Stimulated activated CD8-positive, alpha-beta memory T cell treated with anti-CD3 and anti-CD28 coated beads, Interleukin-7, amount 100 ng/mL, for 48 hours (primary cell): ENCODE data around the gene CDK14.
"Not testable (repeated sequence)": the region's sequence is repeated elsewhere in the genome, so short reads cannot be mapped to it uniquely, and the experiment has no call there.

Source experiments
- DNase-seq, 2 donors: peaks; one replicate each; pipeline ENCODE4 v3.0.0-alpha.2; 2020; ENCODE audit warnings: low read depth in 1 of 2; ENCODE audit errors: extremely low read depth in 1 of 2

The CDK14 gene

GRCh38 chr7:90713628-90714027 lies 117.5 kb downstream of the CDK14 start:
- DNase-seq, result no peak

GRCh38 chr7:90715067-90715466 lies 118.9 kb downstream of the CDK14 start:
- DNase-seq, result no peak

- no peak for DNase-seq
Measured at GRCh38 chr7:90717296-90718060, 121.4 kb downstream of the CDK14 start.

DNA sequence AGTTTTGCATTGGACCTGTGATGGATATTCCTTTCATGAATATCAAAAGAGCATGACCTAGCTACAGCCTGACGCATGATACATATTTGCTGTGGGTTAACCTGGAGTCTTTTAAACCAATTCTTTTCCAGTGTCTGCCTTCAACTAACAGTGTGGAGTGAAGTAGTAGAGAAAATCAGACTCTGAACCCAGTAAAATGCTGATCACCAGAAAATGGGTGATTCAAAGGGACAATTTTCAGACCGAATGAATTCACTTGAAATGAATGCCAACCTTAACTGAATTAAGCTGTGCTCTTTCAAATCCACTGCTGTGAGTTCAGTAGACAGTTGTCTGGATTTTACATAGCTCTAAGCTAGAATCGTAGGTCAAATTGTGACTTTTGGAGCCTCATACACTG lies 123.0 kb downstream of the CDK14 start:
- DNase-seq, result no peak

DNA sequence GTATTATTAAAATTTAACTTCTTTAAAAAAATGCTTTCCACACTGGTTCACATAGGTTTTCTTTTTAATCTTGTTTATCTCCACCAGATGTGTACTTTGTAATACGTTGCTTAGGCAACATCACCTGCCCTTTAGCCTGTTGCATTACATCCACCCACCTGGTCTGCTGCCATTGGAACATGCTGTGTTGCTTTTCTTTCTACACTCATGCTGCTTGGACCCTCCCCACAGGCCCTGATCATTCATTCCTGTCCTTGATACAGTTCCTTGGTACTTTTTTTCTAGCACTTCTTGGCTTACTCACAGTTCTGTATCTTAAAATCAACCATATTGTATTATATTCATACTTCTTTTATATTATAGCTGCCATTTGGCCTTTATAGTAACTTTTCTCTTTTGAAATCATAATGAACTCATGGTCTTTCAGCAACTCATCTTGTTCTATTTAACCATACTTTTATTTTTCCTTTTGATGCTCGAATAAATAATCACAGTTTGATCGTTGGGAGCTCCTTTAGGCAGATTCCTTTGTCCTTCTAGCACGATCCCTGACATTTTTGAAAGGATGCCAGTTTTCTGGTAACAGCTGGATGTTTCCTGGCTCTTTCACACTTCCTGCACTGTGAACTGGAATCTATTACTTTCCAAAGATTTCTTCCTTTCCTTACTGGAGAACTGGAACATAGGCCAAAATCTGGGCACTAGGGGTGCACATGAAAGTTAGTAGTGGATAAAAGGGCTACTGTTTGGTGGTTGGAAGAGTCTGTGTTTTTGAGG lies 125.1 kb downstream of the CDK14 start:
- no peak for DNase-seq

DNA sequence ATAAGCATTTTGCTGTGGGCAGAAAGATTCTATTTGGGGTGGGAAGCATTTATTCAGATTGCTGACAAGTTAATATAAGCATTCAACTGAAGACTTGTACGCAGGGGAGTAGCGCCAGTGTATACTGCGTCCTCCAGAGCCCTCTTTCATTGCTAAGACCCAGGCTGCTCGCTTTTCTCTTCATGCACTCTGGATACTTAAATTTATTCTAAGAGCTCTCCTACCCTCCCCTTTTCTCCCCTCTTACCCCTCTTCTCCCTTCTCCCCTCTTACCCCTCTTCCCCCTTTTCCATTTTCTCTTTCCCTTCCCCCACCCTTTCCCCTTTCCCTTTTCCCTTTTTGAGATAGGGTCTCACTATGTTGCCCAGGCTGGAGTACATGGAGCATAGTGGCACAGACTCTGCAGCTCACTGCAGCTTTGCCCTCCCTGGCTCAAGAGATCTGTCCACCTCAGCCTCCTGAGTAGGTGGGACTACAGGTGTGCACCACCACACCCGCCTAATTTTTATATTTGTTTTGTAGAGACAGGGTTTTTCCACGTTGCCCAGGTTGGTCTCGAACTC lies 125.8 kb downstream of the CDK14 start:
- DNase-seq, result no peak

- DNase-seq, result no peak
Measured at GRCh38 chr7:90723233-90723632, 127.1 kb downstream of the CDK14 start.

- no peak for DNase-seq
Measured at GRCh38 chr7:90723866-90724265, 127.7 kb downstream of the CDK14 start.

DNA sequence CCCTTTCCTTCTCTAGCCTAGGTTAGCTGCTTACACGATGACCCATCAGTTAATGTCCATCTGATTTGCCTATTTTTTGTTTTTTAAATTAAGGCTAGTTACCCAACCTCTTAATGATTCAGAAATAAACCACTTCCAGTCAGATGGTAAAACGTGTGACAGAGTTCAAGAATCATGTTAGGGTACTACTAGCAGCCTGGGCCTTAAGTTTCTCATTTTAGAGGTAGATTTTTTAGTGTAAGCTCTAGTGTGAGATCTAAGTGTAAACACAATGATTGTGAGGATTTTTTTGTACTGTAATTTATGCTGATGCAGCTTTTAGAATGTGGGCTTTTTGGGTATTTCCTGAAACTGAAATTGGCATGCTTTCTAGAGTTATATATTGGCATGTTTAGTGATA lies 130.0 kb downstream of the CDK14 start:
- DNase-seq, result no peak

- DNase-seq, result no peak
Measured at GRCh38 chr7:90726623-90727022, 130.5 kb downstream of the CDK14 start.

- no peak for DNase-seq
Measured at GRCh38 chr7:90727412-90727811, 131.3 kb downstream of the CDK14 start.

DNA sequence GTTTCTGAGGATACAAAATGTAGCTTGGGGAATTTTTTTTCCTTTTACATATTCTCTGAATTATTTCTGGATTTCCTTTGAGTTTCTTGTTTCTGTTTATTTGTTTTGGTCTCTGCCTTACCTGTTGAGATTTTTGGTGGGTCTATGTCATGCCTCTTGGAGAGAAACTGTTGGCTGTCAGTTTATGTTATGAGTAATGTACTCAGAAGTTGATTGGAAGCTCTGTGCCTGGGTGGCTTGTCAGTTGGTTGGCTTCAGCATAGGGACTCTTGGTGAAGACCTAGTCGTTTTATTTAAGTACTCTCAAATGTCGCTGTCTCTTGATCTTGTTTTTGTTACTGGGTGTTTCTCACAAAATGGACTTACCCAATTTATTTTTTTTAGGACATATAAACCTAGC lies 132.4 kb downstream of the CDK14 start:
- no peak for DNase-seq

DNA sequence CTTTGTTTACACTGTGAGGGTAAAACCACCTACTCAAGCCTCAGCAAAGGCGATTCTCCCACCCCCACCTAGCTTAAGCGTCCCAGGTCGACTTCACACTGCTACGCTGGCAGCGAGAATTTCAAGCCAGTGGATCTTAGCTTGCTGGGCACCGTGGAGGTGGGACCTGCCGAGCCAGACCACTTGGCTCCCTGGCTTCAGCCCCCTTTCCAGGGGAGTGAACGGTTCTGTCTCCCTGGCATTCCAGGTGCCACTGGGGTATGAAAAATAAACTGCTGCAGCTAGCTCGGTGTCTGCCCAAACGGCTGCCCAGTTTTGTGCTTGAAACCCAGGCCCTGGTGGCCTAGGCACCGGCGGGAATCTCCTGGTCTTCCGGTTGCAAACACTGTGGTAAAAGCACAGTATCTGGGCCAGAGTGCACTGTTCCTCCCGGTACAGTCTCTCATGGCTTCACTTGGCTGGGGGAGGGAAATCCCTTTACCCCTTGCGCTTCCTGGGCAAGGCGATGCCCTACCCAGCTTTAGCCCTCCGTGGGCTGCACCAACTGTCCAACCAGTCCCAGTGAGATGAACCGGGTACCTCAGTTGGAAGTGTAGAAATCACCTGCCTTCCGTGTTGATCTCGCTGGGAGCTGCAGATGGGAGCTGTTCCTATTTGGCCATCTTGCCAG lies 139.6 kb downstream of the CDK14 start:
- not testable (repeated sequence) for DNase-seq

DNA sequence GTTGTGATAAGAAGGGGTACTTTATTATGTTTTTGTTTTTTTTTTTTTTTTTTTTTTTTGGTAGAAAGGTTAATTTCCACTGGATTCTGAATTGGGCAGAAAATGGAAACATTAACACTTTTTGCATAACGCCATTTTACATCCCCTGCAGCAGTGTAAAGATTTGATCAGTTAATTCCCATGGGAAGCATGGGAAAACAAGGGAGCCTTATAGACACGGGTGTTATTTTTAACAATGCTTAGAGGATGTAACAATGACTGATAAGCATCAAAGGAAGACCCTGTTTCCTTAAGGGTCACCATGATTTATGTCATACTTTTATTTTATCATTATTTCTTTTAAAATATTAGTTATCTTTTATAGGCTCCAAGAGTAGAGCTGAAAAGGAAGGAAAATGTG lies 140.2 kb downstream of the CDK14 start:
- no peak for DNase-seq

GRCh38 chr7:90736968-90737939 lies 141.1 kb downstream of the CDK14 start:
- DNase-seq, result no peak

DNA sequence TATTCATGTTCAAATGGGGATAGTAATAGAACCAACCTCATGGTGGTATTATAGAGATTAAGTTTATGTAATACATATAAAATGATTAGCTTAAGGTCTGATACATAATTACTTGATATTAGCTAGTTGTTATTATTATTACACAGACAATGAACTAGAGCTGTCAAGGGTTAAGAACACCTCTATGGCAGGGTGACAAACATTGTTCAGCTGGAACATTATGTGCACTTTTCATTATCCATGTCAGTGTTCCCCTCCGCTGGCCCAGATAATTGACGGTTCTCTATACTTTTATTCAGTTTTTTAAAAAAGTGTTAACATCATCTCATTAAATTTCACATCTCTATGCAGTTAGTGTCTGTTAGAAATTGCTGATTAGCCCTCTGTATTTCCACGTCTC lies 142.1 kb downstream of the CDK14 start:
- DNase-seq, result no peak

DNA sequence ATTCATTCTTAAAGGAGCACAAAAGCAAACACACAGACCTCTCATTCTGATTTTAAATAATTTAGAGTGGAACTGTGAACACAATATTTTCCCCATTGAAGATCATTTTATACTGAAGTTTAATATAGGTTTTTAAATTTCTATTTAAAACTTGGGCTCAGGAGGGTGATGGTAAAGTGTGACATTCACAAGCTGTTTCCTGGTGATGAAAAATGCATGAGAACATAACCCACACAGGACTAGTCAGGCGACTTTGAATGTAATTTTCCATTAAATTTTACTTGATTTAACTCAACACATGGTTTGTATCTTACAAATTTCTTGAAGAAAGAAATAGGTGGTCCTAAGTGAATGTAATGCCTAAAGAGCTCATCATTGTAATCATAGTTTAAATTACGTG lies 143.6 kb downstream of the CDK14 start:
- no peak for DNase-seq

DNA sequence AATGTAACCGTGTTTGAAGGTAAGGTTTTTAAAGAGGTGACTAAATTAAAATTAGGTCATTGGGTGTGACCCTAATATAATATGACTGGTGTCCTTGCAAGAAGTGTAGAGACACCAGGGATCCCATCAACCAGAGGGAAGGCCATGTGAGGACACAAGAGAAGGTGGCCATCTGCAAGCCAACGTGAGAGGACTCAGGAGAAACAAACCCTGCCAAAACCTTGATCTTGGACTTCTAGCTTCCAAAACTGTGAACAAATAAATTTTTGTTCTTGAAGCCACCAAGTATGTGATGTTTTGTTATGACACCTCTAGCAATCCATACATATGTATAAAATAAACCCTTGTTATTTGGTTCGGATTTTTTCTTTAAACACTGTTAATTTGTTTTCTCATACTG lies 144.3 kb downstream of the CDK14 start:
- DNase-seq, result no peak

DNA sequence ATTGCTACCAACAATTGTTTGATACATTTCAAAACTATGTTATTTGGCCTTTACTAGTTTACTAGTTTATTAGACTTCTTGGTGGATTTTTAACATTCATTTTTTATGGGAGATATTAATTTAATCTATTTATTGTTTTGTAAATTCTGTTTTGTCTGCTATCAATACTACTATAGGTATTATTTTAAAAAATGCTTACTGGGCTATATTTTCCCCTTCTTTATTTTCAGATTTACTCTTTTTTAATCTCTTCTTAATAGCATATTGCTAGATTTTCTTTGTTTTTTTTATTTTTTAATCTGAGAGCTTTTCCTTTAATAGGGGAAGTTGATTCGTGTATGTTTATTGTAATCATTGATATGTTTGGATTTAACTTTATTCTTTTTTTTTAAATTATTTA lies 147.5 kb downstream of the CDK14 start:
- no peak for DNase-seq

DNA sequence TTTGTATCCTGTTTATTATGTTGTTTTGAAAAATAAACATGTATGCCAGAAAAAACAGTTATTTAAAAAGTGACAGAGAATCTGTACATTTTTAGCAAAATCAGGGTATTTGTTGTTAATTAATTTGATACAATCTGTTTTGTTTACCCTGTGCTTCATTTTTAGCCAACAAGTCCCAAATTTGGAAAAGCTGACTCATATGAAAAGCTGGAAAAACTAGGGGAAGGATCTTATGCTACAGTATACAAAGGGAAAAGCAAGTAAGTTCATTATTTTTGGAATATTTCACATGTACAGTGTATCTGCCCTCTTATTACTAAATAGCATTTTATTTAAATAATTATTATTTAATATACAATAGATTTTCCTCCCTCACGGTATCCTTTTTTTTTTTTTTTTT lies 151.4 kb downstream of the CDK14 start:
- DNase-seq, result no peak
